Measurements from ENCODE around the gene THADA.

- no peak for TF ChIP-seq CTCF (conservative IDR thresholded peaks at IDR 0.05 in 1 of 2, IDR thresholded peaks at IDR 0.05 in 1 of 2; ENCODE audit: low read depth in 1 of 2, low read length in 2 of 2)
- no peak for TF ChIP-seq EZH2 (IDR thresholded peaks at IDR 0.05; ENCODE audit: low read length, missing control alignments)
These were observed 330.4 kb downstream of the THADA start for GRCh38 chr2:43265421-43265820.
